CD4-positive, alpha-beta T cell treated with Interferon gamma for 1 hour (primary cell): Measurements from ENCODE around the gene FAR1.

Source experiments
- DNase-seq: peaks from one replicate; pipeline ENCODE4 v3.0.0-alpha.2; 2020

The FAR1 gene

GRCh38 chr11:13778345-13778744 lies 109.9 kb downstream of the FAR1 start:
- no peak for DNase-seq

DNA sequence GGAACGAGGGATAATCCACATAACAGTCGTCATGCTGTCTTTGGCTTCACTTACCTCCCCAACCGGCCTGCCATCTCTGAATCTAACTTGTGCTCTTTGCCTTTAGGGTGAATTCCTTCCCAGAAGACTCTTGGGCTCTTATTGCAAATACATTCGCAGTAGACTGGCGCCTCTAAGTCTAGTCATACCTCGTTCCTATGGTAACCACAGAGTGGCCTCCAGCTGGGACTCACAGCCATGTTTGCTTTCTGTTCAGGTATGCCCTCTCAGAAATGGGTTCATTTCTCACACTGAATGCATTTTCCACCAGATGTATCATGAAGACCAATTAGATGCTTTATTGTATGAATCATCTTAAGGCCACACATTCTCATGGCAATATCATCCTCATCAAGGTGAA lies 112.7 kb downstream of the FAR1 start:
- no peak for DNase-seq
